Measurements from ENCODE around the gene FAM72A.

Gene FAM72A

DNA sequence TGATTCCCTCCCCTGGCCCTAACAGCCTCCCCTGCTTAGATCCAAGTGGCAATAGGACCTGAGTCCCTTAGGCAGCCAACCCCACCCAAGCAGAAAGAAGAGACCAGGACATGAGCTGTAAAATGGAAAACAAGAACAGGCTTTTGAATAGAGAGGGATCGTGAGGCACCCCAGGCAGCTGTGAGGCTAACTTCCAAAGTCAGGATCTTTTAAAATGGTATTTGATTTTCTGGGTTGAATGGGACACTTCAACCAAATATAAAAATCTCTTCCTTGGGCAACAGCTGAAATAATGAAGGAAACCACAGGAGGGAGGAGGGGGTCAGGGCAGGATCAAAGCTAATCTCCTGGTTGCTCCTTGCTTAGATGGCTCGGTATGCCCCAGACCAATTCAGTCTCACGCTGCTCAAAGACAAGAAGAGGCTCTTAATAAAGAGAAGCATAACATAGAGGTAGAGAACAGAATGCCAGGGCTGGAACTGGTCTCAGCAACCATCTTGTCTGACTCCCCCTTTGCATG lies 56.8 kb downstream of the FAM72A start:
- no peak for DNase-seq

DNA sequence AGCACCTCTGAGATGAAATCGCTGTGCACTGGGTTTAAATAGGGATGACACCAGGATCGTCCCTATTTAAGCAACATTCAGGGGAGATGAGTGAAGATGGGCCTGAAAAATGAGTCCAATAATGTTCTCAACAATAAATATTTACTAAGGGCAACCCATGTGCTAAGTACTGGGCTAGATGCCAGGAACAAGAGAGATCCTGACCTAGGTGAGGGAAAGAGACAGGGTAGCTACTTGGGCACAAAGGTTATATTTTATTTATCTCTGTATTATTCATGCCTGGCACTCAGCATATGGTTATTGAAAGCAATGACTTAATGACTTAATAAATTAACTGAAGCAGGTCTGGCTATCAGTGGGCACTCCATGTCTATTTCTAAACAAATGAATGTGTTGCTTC lies 58.0 kb downstream of the FAM72A start:
- no peak for DNase-seq

DNA sequence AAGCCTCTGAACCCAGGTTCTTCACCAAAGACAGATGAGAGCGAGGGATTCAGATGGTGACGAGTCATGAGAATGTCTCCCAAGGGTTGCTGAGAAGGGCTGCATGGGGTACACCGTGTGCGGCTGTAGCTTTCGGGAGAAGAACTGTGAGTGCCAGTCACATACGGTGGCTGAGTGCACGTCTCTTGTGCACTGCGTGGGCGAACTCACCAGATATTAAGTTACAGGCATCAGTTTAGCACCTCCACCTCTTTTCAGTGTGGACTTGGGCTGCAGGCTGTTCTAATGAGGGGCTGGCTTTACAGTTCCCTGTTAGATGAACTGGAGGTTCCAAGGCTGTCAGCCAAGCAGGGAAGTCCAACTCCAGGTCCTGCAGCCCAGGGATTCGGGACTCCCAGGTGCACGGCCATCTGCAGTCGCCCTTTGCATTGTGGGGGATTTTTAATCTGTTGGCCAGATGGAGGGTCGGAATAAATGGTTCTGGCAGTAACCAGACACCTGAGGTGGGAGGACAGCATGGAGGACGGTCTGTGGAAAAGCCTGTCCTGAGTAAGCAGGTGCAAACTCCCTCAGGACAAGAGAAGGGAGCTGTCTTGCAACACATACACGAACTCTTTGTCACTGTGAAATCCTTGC lies 59.0 kb downstream of the FAM72A start:
- DNase-seq = no peak

- no peak for DNase-seq
Observed at GRCh38 chr1:206142770-206143169, 59.9 kb downstream of the FAM72A start.

GRCh38 chr1:206142011-206142410 lies 60.6 kb downstream of the FAM72A start:
- DNase-seq = no peak

GRCh38 chr1:206136241-206136640 lies 66.4 kb downstream of the FAM72A start:
- no peak for DNase-seq
